ENCODE data around the gene SETBP1.

SETBP1 gene

GRCh38 chr18:44693030-44693784 is 12.5 kb downstream of the SETBP1 start:
- H3K27me3 ChIP-seq (ENCODE audit: control insufficient read depth, insufficient read depth, low read length) = no peaks in the 10 kb centered on the region
- H3K9me3 ChIP-seq (ENCODE audit: control insufficient read depth, insufficient read depth, low read length) = no peaks in the 10 kb centered on the region
- no peak overlapping the region for H3K9ac ChIP-seq (ENCODE audit: low read depth, low read length)
- peaks cover 18% of the 10 kb centered on the region for H3K4me1 ChIP-seq (ENCODE audit: control insufficient read depth, insufficient read depth, low read length)
- H3K36me3 ChIP-seq (ENCODE audit: control insufficient read depth, insufficient read depth, low read length) = no peaks in the 10 kb centered on the region
- H3K4me3 ChIP-seq (ENCODE audit: low read depth, low read length) = no peak overlapping the region
- no peak overlapping the region for H3K27ac ChIP-seq (ENCODE audit: low read depth, low read length)

- no peak overlapping the region for H3K4me3 ChIP-seq (ENCODE audit: low read depth, low read length)
- H3K36me3 ChIP-seq (ENCODE audit: control insufficient read depth, insufficient read depth, low read length) = no peaks in the 10 kb centered on the region
- no peaks in the 10 kb centered on the region for H3K27me3 ChIP-seq (ENCODE audit: control insufficient read depth, insufficient read depth, low read length)
- peaks cover 20% of the 10 kb centered on the region for H3K4me1 ChIP-seq (ENCODE audit: control insufficient read depth, insufficient read depth, low read length)
- H3K9ac ChIP-seq (ENCODE audit: low read depth, low read length) = no peak overlapping the region
- no peak overlapping the region for H3K27ac ChIP-seq (ENCODE audit: low read depth, low read length)
- no peaks in the 10 kb centered on the region for H3K9me3 ChIP-seq (ENCODE audit: control insufficient read depth, insufficient read depth, low read length)
Observed at GRCh38 chr18:44695503-44695902, 14.8 kb downstream of the SETBP1 start.

DNA sequence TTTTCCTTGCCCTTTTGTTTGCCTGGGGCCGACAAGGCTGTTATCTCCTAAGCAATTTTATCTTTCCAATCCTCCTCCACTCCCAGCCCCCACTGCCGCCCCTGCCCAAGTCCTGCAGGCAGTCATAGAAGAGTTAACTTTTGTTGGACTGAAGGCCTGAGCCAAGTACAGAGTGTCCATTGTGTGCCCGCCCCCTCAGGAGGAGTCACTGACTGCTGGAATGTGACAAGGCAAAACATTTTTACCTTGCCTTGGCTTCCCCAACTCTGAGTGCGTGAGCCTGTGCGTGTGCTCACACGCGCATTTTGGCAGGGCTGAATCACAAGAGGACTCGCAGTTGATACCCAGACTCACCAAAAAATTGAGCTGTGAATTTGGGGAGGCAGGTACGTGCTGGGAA is 16.2 kb downstream of the SETBP1 start:
- Histone ChIP-seq H3K36me3 (ENCODE audit: control insufficient read depth, insufficient read depth, low read length) (no peaks in the 10 kb centered on the region), H3K9ac (ENCODE audit: low read depth, low read length) (no peak overlapping the region), H3K27ac (ENCODE audit: low read depth, low read length) (peak overlapping the region; percentile 71), H3K9me3 (ENCODE audit: control insufficient read depth, insufficient read depth, low read length) (no peaks in the 10 kb centered on the region), H3K4me1 (ENCODE audit: control insufficient read depth, insufficient read depth, low read length) (peaks cover 24% of the 10 kb centered on the region), H3K4me3 (ENCODE audit: low read depth, low read length) (no peak overlapping the region), H3K27me3 (ENCODE audit: control insufficient read depth, insufficient read depth, low read length) (no peaks in the 10 kb centered on the region)

- Histone ChIP-seq H3K36me3 (ENCODE audit: control insufficient read depth, insufficient read depth, low read length) (no peaks in the 10 kb centered on the region), H3K4me3 (ENCODE audit: low read depth, low read length) (no peak overlapping the region), H3K9ac (ENCODE audit: low read depth, low read length) (no peak overlapping the region), H3K27ac (ENCODE audit: low read depth, low read length) (peak overlapping the region; percentile 71), H3K4me1 (ENCODE audit: control insufficient read depth, insufficient read depth, low read length) (peaks cover 24% of the 10 kb centered on the region), H3K9me3 (ENCODE audit: control insufficient read depth, insufficient read depth, low read length) (no peaks in the 10 kb centered on the region), H3K27me3 (ENCODE audit: control insufficient read depth, insufficient read depth, low read length) (no peaks in the 10 kb centered on the region)
Observed at GRCh38 chr18:44697315-44697714, 16.6 kb downstream of the SETBP1 start.

- Histone ChIP-seq H3K36me3 (ENCODE audit: control insufficient read depth, insufficient read depth, low read length) (no peaks in the 10 kb centered on the region), H3K4me3 (ENCODE audit: low read depth, low read length) (no peak overlapping the region), H3K27me3 (ENCODE audit: control insufficient read depth, insufficient read depth, low read length) (no peaks in the 10 kb centered on the region), H3K9ac (ENCODE audit: low read depth, low read length) (no peak overlapping the region), H3K9me3 (ENCODE audit: control insufficient read depth, insufficient read depth, low read length) (no peaks in the 10 kb centered on the region), H3K27ac (ENCODE audit: low read depth, low read length) (no peak overlapping the region), H3K4me1 (ENCODE audit: control insufficient read depth, insufficient read depth, low read length) (peaks cover 25% of the 10 kb centered on the region)
Observed at GRCh38 chr18:44698518-44698917, 17.8 kb downstream of the SETBP1 start.

- H3K9ac ChIP-seq (ENCODE audit: low read depth, low read length) = no peak overlapping the region
- H3K27me3 ChIP-seq (ENCODE audit: control insufficient read depth, insufficient read depth, low read length) = no peaks in the 10 kb centered on the region
- no peaks in the 10 kb centered on the region for H3K9me3 ChIP-seq (ENCODE audit: control insufficient read depth, insufficient read depth, low read length)
- no peak overlapping the region for H3K4me3 ChIP-seq (ENCODE audit: low read depth, low read length)
- no peaks in the 10 kb centered on the region for H3K36me3 ChIP-seq (ENCODE audit: control insufficient read depth, insufficient read depth, low read length)
- no peak overlapping the region for H3K27ac ChIP-seq (ENCODE audit: low read depth, low read length)
- H3K4me1 ChIP-seq (ENCODE audit: control insufficient read depth, insufficient read depth, low read length) = peaks cover 37% of the 10 kb centered on the region
Observed at GRCh38 chr18:44699572-44700261, 19.0 kb downstream of the SETBP1 start.

- no peak overlapping the region for H3K27ac ChIP-seq (ENCODE audit: low read depth, low read length)
- no peaks in the 10 kb centered on the region for H3K27me3 ChIP-seq (ENCODE audit: control insufficient read depth, insufficient read depth, low read length)
- H3K36me3 ChIP-seq (ENCODE audit: control insufficient read depth, insufficient read depth, low read length) = no peaks in the 10 kb centered on the region
- H3K9ac ChIP-seq (ENCODE audit: low read depth, low read length) = no peak overlapping the region
- peaks cover 34% of the 10 kb centered on the region for H3K4me1 ChIP-seq (ENCODE audit: control insufficient read depth, insufficient read depth, low read length)
- H3K4me3 ChIP-seq (ENCODE audit: low read depth, low read length) = no peak overlapping the region
- no peaks in the 10 kb centered on the region for H3K9me3 ChIP-seq (ENCODE audit: control insufficient read depth, insufficient read depth, low read length)
Observed at GRCh38 chr18:44700652-44701051, 20.0 kb downstream of the SETBP1 start.

- Histone ChIP-seq H3K9me3 (ENCODE audit: control insufficient read depth, insufficient read depth, low read length) (no peaks in the 10 kb centered on the region), H3K9ac (ENCODE audit: low read depth, low read length) (no peak overlapping the region), H3K4me1 (ENCODE audit: control insufficient read depth, insufficient read depth, low read length) (peaks cover 34% of the 10 kb centered on the region), H3K27ac (ENCODE audit: low read depth, low read length) (no peak overlapping the region), H3K36me3 (ENCODE audit: control insufficient read depth, insufficient read depth, low read length) (no peaks in the 10 kb centered on the region), H3K27me3 (ENCODE audit: control insufficient read depth, insufficient read depth, low read length) (no peaks in the 10 kb centered on the region), H3K4me3 (ENCODE audit: low read depth, low read length) (no peak overlapping the region)
Observed at GRCh38 chr18:44701227-44701626, 20.5 kb downstream of the SETBP1 start.

DNA sequence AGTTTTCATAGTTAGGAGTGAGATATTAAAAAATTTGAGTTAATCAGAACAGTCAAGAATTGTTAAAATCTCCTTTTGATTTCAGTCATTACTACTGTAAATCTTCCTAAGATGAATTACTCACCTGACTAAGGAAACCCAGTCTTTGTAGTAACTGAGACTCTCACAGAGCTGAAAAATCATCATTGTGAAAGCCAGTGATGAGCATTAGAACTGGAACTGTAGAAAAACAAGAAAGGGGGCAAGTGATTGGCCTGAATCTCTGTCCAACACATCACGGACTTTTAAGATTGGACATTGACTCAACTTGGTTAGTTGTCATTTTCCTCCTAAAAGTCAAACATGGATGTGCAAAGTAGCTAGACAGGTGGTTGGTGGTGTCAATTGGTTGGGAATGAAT is 21.9 kb downstream of the SETBP1 start:
- H3K4me1 ChIP-seq (ENCODE audit: control insufficient read depth, insufficient read depth, low read length) = peaks cover 23% of the 10 kb centered on the region
- no peak overlapping the region for H3K9ac ChIP-seq (ENCODE audit: low read depth, low read length)
- no peaks in the 10 kb centered on the region for H3K27me3 ChIP-seq (ENCODE audit: control insufficient read depth, insufficient read depth, low read length)
- no peak overlapping the region for H3K4me3 ChIP-seq (ENCODE audit: low read depth, low read length)
- no peaks in the 10 kb centered on the region for H3K9me3 ChIP-seq (ENCODE audit: control insufficient read depth, insufficient read depth, low read length)
- H3K36me3 ChIP-seq (ENCODE audit: control insufficient read depth, insufficient read depth, low read length) = no peaks in the 10 kb centered on the region
- H3K27ac ChIP-seq (ENCODE audit: low read depth, low read length) = no peak overlapping the region

- Histone ChIP-seq H3K4me3 (ENCODE audit: low read depth, low read length) (no peak overlapping the region), H3K4me1 (ENCODE audit: control insufficient read depth, insufficient read depth, low read length) (peaks cover 19% of the 10 kb centered on the region; the same call in 1 of the 2 replicates), H3K27me3 (ENCODE audit: control insufficient read depth, insufficient read depth, low read length) (no peaks in the 10 kb centered on the region), H3K36me3 (ENCODE audit: control insufficient read depth, insufficient read depth, low read length) (no peaks in the 10 kb centered on the region), H3K9ac (ENCODE audit: low read depth, low read length) (no peak overlapping the region), H3K9me3 (ENCODE audit: control insufficient read depth, insufficient read depth, low read length) (no peaks in the 10 kb centered on the region), H3K27ac (ENCODE audit: low read depth, low read length) (no peak overlapping the region)
Observed at GRCh38 chr18:44704135-44704789, 23.6 kb downstream of the SETBP1 start.

Data from HUES48 (cell line).